Transverse colon (tissue), 4 donors: ENCODE data around the gene MAP3K14. TPM values are rescaled to one million over a fixed set of nuclear protein-coding genes. Genes with fewer than 3 reads are reported as not detected.

Experiments
- DNase-seq: peaks from one replicate; pipeline ENCODE4 v3.0.0-alpha.2; 2019
- H3K27ac ChIP-seq, 4 donors: fragments of 200-600 bp; sonication (generic); 2 replicates each; pipeline ENCODE4 v1.5.1; 2016 to 2018; ENCODE audit warnings: inconsistent platforms in 4 of 4
- H3K27me3 ChIP-seq: fragments of 200-600 bp; sonication (generic); 2 replicates; pipeline ENCODE4 v1.5.1; 2017; ENCODE audit warnings: inconsistent platforms
- H3K36me3 ChIP-seq, 4 donors: fragments of 200-600 bp; sonication (generic); 2 replicates each; pipeline ENCODE4 v1.5.1; 2017 to 2019; ENCODE audit warnings: inconsistent platforms in 4 of 4
- H3K4me1 ChIP-seq, 4 donors: fragments of 200-600 bp; sonication (generic); 2 replicates each; pipeline ENCODE4 v1.5.1; 2017 to 2020; ENCODE audit warnings: inconsistent platforms in 4 of 4
- H3K4me3 ChIP-seq, 4 donors: fragments of 200-600 bp; sonication (generic); 1 replicate in 1 of 4; 2 replicates in 3 of 4; pipeline versions ENCODE4 v1.5.1 to v1.6.1; 2017 to 2019; ENCODE audit warnings: inconsistent platforms in 4 of 4
- H3K9me3 ChIP-seq, 2 donors: fragments of 200-600 bp; sonication (generic); 2 replicates each; pipeline ENCODE4 v1.5.1; 2017 to 2019; ENCODE audit warnings: inconsistent platforms in 2 of 2
- EP300 ChIP-seq: sonication (generic); formaldehyde crosslinking; IDR thresholded peaks from one replicate; pipeline ENCODE4 v1.6.1; 2017; ENCODE audit warnings: antibody characterized with exemption, low read depth
- POLR2A ChIP-seq: fragments of 450-650 bp; IDR thresholded peaks from one replicate; pipeline ENCODE4 v1.6.1; 2016; ENCODE audit warnings: antibody characterized with exemption, mild to moderate bottlenecking, moderate library complexity
- POLR2AphosphoS5 ChIP-seq, 3 donors: sonication (generic); formaldehyde crosslinking; IDR thresholded peaks; one replicate each; pipeline ENCODE4 v1.6.1; 2016; ENCODE audit warnings: antibody characterized with exemption in 3 of 3
- WGBS, 2 donors: methylation state at CpG; one replicate each; pipeline ENCODE4 v1.1.5; 2018; ENCODE audit warnings: low coverage in 1 of 2; 5-methylcytosine and 5-hydroxymethylcytosine counted together
- in situ Hi-C, 4 donors: fragments of 200-750 bp; cut with MboI; loops; one replicate each; pipeline versions ENCODE4 v1.15.0 to v1.15.1; 2017; ENCODE audit warnings: low sequenced_read_pairs in 3 of 4, low pct_ligation_motif_present in 1 of 4, low pct_unique_long_range_greater_than_20kb in 1 of 4
- intact Hi-C: fragments of 100-400 bp; cut with DNase I; formaldehyde crosslinking; loops from one replicate; pipeline ENCODE4 v1.15.1; 2023; ENCODE audit warnings: low total_unique reads
- total RNA-seq, 4 donors: library from RNA; depleted of rRNA; stranded (reverse); fragments of >200 nt; gene quantifications; one replicate each; pipeline ENCODE4 v1.1.0, GENCODE V29; 2016
- TF ChIP-seq, protein P1 (sequence below), 5 experiments: fragments of 200-600 bp in 3 of 5; fragments of 450-650 bp in 2 of 5; sonication (generic) in 3 of 5; IDR thresholded peaks; 1 replicate in 2 of 5; 2 replicates in 3 of 5; pipeline ENCODE4 v1.5.1; 2016 to 2017; ENCODE audit warnings: antibody characterized with exemption in 5 of 5, inconsistent platforms in 3 of 5, mild to moderate bottlenecking in 2 of 5, moderate library complexity in 1 of 5

Gene MAP3K14
- total RNA-seq, 4 donors from 2014 or later: 13.0 to 33.7 (median 18.7) TPM

DNA sequence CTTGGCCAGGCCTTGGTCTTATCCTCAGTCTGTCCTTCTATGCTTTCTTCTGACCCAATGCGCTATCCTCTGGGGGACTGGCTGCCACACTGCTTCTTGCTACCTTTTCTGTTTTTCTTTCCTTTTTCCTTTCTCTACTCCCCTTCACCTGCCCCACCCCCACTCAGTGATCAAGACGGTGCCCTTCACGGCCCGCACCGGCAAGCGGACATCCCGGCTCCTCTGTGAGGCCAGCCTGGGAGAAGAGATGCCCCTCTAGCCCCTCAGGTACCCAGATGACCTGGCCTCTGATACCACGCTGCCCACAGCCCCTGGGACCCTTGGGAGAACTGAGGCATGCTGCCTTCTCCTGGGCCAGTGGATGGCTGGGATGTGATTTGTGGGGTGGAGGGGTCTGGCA, 70.5 kb downstream of the MAP3K14 start:
- Histone ChIP-seq H3K4me3 (no peak overlapping the region), H3K27ac (no peak overlapping the region), H3K27me3 (peaks cover 10% of the 10 kb centered on the region), H3K4me1 (peaks cover 11 to 30% (median 17%) of the 10 kb centered on the region in 4 donors), H3K36me3 (no peaks in the 10 kb centered on the region), H3K9me3 (no peaks in the 10 kb centered on the region)
- intact Hi-C loops: no loop called here
- in situ Hi-C loops: no loop called here
- 66 to 78% methylated on average over 4 to 8 of the region's 8 CpGs for WGBS, 2 donors
- no peak for TF ChIP-seq POLR2A
- TF ChIP-seq EP300: no peak
- TF ChIP-seq POLR2AphosphoS5 (IDR thresholded peaks at IDR 0.05): no peak
- TF ChIP-seq, protein P1, sequence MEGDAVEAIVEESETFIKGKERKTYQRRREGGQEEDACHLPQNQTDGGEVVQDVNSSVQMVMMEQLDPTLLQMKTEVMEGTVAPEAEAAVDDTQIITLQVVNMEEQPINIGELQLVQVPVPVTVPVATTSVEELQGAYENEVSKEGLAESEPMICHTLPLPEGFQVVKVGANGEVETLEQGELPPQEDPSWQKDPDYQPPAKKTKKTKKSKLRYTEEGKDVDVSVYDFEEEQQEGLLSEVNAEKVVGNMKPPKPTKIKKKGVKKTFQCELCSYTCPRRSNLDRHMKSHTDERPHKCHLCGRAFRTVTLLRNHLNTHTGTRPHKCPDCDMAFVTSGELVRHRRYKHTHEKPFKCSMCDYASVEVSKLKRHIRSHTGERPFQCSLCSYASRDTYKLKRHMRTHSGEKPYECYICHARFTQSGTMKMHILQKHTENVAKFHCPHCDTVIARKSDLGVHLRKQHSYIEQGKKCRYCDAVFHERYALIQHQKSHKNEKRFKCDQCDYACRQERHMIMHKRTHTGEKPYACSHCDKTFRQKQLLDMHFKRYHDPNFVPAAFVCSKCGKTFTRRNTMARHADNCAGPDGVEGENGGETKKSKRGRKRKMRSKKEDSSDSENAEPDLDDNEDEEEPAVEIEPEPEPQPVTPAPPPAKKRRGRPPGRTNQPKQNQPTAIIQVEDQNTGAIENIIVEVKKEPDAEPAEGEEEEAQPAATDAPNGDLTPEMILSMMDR (IDR thresholded peaks at IDR 0.05): no peak
- DNase-seq: no peak

- in situ Hi-C loops (no loop called here), intact Hi-C loops (no loop called here)
- Histone ChIP-seq H3K4me3 (no peak overlapping the region), H3K36me3 (no peaks in the 10 kb centered on the region), H3K4me1 (peaks cover 12 to 34% (median 21%) of the 10 kb centered on the region in 4 donors), H3K27ac (no peak overlapping the region), H3K9me3 (no peaks in the 10 kb centered on the region), H3K27me3 (peaks cover 24% of the 10 kb centered on the region)
- TF ChIP-seq, protein P1 (IDR thresholded peaks at IDR 0.05): no peak
- no peak for TF ChIP-seq POLR2A
- DNase-seq: no peak
- 96% methylated on average over 21 of the region's 21 CpGs; no CpG with 5 or more reads in 1 of the 2 donors for WGBS, 2 donors
Measured at GRCh38 chr17:45244725-45245656, 71.8 kb downstream of the MAP3K14 start.

DNA sequence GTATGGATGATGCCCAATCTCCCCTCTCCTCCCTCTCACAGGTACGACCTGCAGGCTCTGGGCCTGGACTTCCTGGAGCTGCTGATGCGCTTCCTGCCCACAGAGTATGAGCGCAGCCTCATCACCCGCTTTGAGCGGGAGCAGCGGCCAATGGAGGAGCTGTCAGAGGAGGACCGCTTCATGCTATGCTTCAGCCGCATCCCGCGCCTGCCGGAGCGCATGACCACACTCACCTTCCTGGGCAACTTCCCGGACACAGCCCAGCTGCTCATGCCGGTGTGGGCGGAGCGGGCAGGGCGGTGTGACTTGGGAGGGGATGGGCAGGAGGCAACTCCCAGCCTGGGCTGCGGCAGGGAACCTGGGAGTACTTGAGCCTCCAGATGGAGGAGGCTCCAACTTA, 73.1 kb downstream of the MAP3K14 start:
- WGBS, 2 donors: 67% methylated on average over 18 of the region's 18 CpGs; no CpG with 5 or more reads in 1 of the 2 donors
- in situ Hi-C loops: no loop called here
- Histone ChIP-seq H3K36me3 (no peaks in the 10 kb centered on the region), H3K4me3 (no peak overlapping the region), H3K27ac (peak overlapping the region in 1 of 4 donors; percentile 11), H3K27me3 (peaks cover 28% of the 10 kb centered on the region), H3K9me3 (no peaks in the 10 kb centered on the region), H3K4me1 (peaks cover 12 to 31% (median 21%) of the 10 kb centered on the region in 4 donors)
- DNase-seq: peak; percentile 82
- no peak for TF ChIP-seq POLR2A
- TF ChIP-seq POLR2AphosphoS5 (IDR thresholded peaks at IDR 0.05): peak; percentile 34 to 37 (median 35)
- intact Hi-C loops: no loop called here

GRCh38 chr17:45242029-45242414, 74.8 kb downstream of the MAP3K14 start:
- no peaks in the 10 kb centered on the region for H3K9me3 ChIP-seq
- intact Hi-C loops: no loop called here
- TF ChIP-seq EP300: no peak
- TF ChIP-seq, protein P1 (IDR thresholded peaks at IDR 0.05): no peak
- no peak for TF ChIP-seq POLR2AphosphoS5 (IDR thresholded peaks at IDR 0.05)
- TF ChIP-seq POLR2A: no peak
- no peak for DNase-seq
- no peak overlapping the region for H3K27ac ChIP-seq
- H3K27me3 ChIP-seq: peaks cover 28% of the 10 kb centered on the region
- H3K4me3 ChIP-seq: peak overlapping the region in 1 of 4 donors; percentile 8
- WGBS, 2 donors: 14% methylated on average over 12 of the region's 18 CpGs; no CpG with 5 or more reads in 1 of the 2 donors
- H3K36me3 ChIP-seq: no peaks in the 10 kb centered on the region
- H3K4me1 ChIP-seq: peaks cover 12 to 20% (median 16%) of the 10 kb centered on the region in 4 donors
- in situ Hi-C loops: no loop called here
